Neural cell (in vitro differentiated cells): Measurements from ENCODE around the gene SHISA7. TPM values are rescaled to one million over a fixed set of nuclear protein-coding genes. Genes with fewer than 3 reads are reported as not detected.

Experiments
- H2AFZ ChIP-seq: fragments of 200-600, 300-800 bp; sonication (generic), shearing (Covaris generic); 2 replicates; pipeline ENCODE4 v1.6.0; 2014; ENCODE audit warnings: low read depth, mild to moderate bottlenecking, antibody characterized with exemption, low read length, moderate library complexity
- H3F3A ChIP-seq: fragments of 200-600 bp; shearing (Covaris generic); 2 replicates; pipeline ENCODE4 v1.6.1; 2016; ENCODE audit warnings: mild to moderate bottlenecking, moderate library complexity, mixed read lengths, antibody characterized with exemption, low read length; ENCODE audit not compliant: insufficient read depth, poor library complexity, severe bottlenecking
- H3K27ac ChIP-seq: fragments of 200-600, 300-800 bp; sonication (generic), shearing (Covaris generic); 2 replicates; pipeline ENCODE4 v1.5.1; 2014; ENCODE audit warnings: mild to moderate bottlenecking, low read length, moderate library complexity
- H3K27me3 ChIP-seq: fragments of 300-800, 200-600 bp; sonication (generic), shearing (Covaris generic); 2 replicates; pipeline ENCODE4 v1.6.0; 2014; ENCODE audit warnings: mild to moderate bottlenecking, low read depth, low read length, moderate library complexity; ENCODE audit not compliant: insufficient read depth
- H3K36me3 ChIP-seq: fragments of 300-800, 200-600 bp; sonication (generic), shearing (Covaris generic); 2 replicates; pipeline ENCODE4 v1.5.1; 2014; ENCODE audit warnings: mild to moderate bottlenecking, antibody characterized with exemption, low read length, moderate library complexity; ENCODE audit not compliant: insufficient read depth
- H3K4me2 ChIP-seq: fragments of 300-800, 200-600 bp; sonication (generic), shearing (Covaris generic); 2 replicates; pipeline ENCODE4 v1.6.0; 2014; ENCODE audit warnings: mild to moderate bottlenecking, low read length
- H3K4me3 ChIP-seq: fragments of 300-800, 200-600 bp; sonication (generic), shearing (Covaris generic); 2 replicates; pipeline ENCODE4 v1.5.1; 2014; ENCODE audit warnings: mild to moderate bottlenecking, low read length, moderate library complexity
- H3K79me2 ChIP-seq: fragments of 200-600 bp; shearing (Covaris generic); replicated peaks from 2 replicates; pipeline ENCODE4 v1.6.0; 2014; ENCODE audit warnings: mild to moderate bottlenecking, low read length, moderate library complexity; ENCODE audit not compliant: insufficient read depth
- H3K9ac ChIP-seq: fragments of 300-800, 200-600 bp; sonication (generic), shearing (Covaris generic); 2 replicates; pipeline ENCODE4 v1.6.1; 2016; ENCODE audit warnings: mild to moderate bottlenecking, low read length, mixed read lengths
- H3K9me2 ChIP-seq: fragments of 200-600 bp; shearing (Covaris generic); 2 replicates; pipeline ENCODE4 v1.6.1; 2016; ENCODE audit warnings: mild to moderate bottlenecking, low read length, mixed read lengths; ENCODE audit not compliant: insufficient read depth
- H3K9me3 ChIP-seq: fragments of 200-600, 300-800 bp; sonication (generic), shearing (Covaris generic); 2 replicates; pipeline ENCODE4 v1.6.1; 2016; ENCODE audit warnings: mild to moderate bottlenecking, mixed run types, low read length, moderate library complexity, mixed read lengths
- H4K20me1 ChIP-seq: fragments of 200-600 bp; shearing (Covaris generic); 2 replicates; pipeline ENCODE4 v1.6.1; 2016; ENCODE audit warnings: mild to moderate bottlenecking, mixed run types; ENCODE audit not compliant: insufficient read depth
- EP300 ChIP-seq: fragments of 450-650 bp; conservative IDR thresholded peaks from 2 replicates; pipeline ENCODE4 v1.6.1; 2014; ENCODE audit warnings: antibody characterized with exemption, mild to moderate bottlenecking, moderate library complexity; ENCODE audit not compliant: poor library complexity, severe bottlenecking
- EZH2 ChIP-seq: fragments of 200-600, 300-800 bp; shearing (Covaris generic), sonication (generic); IDR thresholded peaks from 2 replicates; pipeline ENCODE4 v1.6.1; 2014; ENCODE audit warnings: antibody characterized with exemption, low read length, borderline replicate concordance, mild to moderate bottlenecking; ENCODE audit not compliant: insufficient read depth, poor library complexity, severe bottlenecking
- MXI1 ChIP-seq: fragments of 450-650 bp; conservative IDR thresholded peaks from 2 replicates; pipeline ENCODE4 v1.6.1; 2014; ENCODE audit warnings: antibody characterized with exemption, mild to moderate bottlenecking; ENCODE audit not compliant: poor library complexity, severe bottlenecking
- POLR2AphosphoS5 ChIP-seq: IDR thresholded peaks from 2 replicates; pipeline ENCODE4 v1.6.1; 2012
- RAD21 ChIP-seq: fragments of 450-650 bp; conservative IDR thresholded peaks from 2 replicates; pipeline ENCODE4 v1.6.1; 2014; ENCODE audit warnings: antibody characterized with exemption, mild to moderate bottlenecking, moderate library complexity
- SMC3 ChIP-seq: fragments of 450-650 bp; conservative IDR thresholded peaks from 2 replicates; pipeline ENCODE4 v1.6.1; 2014; ENCODE audit warnings: antibody characterized with exemption, mild to moderate bottlenecking, moderate library complexity; ENCODE audit not compliant: poor library complexity
- TAF1 ChIP-seq: IDR thresholded peaks from 2 replicates; pipeline ENCODE4 v1.6.1; 2012; ENCODE audit warnings: low read depth
- polyA plus RNA-seq: library from polyadenylated mRNA; depleted of rRNA; stranded (reverse); fragments of >200 nt; gene quantifications from 2 replicates; pipeline ENCODE4 v1.2.3, GENCODE V29; 2014
- TF ChIP-seq, protein P1 (sequence below): IDR thresholded peaks from 2 replicates; pipeline ENCODE4 v1.6.1; 2012; ENCODE audit warnings: borderline replicate concordance
- TF ChIP-seq, protein P2 (sequence below): fragments of 450-650 bp; IDR thresholded peaks from 2 replicates; pipeline ENCODE4 v1.5.1; 2014; ENCODE audit warnings: antibody characterized with exemption, mild to moderate bottlenecking, moderate library complexity; ENCODE audit not compliant: poor library complexity, severe bottlenecking

The SHISA7 gene
- polyA plus RNA-seq, 1 donor from 2014 or later: 4.5 TPM

DNA sequence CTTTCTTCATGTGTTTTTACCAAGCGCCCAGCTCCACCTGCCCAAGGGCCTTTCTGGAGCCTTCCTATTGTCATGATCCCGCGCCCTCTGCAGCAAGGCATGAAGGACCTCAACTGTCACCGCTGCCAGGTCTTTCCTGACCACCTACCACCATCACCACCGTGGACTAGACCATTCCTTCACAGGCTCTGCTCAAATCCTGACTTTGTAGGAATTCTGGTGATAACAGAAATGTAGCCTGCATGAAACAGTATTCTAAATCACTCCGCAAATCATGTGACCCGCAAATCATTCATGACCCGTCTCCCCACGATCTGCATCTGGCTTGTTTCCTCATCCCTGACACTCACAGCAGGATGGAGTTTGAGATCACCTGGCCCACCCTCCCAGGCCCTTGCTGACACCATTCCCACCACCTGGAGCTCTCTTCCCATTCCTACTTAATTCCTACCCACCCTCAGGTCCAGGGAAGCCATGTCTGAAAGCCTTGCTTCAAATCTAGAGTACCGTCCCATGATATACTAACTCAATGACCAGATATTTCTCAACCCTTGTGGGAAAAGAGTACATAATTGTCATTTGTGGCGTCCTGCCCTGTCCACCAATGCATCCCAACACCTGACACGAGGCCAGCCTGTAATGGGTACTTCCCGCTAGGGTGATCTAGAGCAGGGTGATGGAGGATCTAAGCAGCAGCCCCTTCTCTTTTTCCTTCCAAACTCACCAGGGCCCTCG is 36.8 kb downstream of the SHISA7 start:
- Histone ChIP-seq H4K20me1 (no peaks in the 10 kb centered on the region), H3K36me3 (no peaks in the 10 kb centered on the region), H3K4me3 (peak overlapping the region; percentile 90), H3F3A (peaks cover 4% of the 10 kb centered on the region), H3K27ac (no peak overlapping the region), H3K9me3 (no peaks in the 10 kb centered on the region), H3K9me2 (no peaks in the 10 kb centered on the region), H3K4me2 (peak overlapping the region; percentile 62), H3K9ac (peak overlapping the region; percentile 91), H2AFZ (no peak overlapping the region), H3K79me2 (peaks cover 21% of the 10 kb centered on the region), H3K27me3 (no peaks in the 10 kb centered on the region)
- TF ChIP-seq MXI1 (no peak), RAD21 (no peak), POLR2AphosphoS5 (no peak), EZH2 (no peak), TAF1 (no peak), EP300 (no peak), SMC3 (no peak)
- TF ChIP-seq, protein P1, sequence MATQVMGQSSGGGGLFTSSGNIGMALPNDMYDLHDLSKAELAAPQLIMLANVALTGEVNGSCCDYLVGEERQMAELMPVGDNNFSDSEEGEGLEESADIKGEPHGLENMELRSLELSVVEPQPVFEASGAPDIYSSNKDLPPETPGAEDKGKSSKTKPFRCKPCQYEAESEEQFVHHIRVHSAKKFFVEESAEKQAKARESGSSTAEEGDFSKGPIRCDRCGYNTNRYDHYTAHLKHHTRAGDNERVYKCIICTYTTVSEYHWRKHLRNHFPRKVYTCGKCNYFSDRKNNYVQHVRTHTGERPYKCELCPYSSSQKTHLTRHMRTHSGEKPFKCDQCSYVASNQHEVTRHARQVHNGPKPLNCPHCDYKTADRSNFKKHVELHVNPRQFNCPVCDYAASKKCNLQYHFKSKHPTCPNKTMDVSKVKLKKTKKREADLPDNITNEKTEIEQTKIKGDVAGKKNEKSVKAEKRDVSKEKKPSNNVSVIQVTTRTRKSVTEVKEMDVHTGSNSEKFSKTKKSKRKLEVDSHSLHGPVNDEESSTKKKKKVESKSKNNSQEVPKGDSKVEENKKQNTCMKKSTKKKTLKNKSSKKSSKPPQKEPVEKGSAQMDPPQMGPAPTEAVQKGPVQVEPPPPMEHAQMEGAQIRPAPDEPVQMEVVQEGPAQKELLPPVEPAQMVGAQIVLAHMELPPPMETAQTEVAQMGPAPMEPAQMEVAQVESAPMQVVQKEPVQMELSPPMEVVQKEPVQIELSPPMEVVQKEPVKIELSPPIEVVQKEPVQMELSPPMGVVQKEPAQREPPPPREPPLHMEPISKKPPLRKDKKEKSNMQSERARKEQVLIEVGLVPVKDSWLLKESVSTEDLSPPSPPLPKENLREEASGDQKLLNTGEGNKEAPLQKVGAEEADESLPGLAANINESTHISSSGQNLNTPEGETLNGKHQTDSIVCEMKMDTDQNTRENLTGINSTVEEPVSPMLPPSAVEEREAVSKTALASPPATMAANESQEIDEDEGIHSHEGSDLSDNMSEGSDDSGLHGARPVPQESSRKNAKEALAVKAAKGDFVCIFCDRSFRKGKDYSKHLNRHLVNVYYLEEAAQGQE: no peak
- TF ChIP-seq, protein P2, sequence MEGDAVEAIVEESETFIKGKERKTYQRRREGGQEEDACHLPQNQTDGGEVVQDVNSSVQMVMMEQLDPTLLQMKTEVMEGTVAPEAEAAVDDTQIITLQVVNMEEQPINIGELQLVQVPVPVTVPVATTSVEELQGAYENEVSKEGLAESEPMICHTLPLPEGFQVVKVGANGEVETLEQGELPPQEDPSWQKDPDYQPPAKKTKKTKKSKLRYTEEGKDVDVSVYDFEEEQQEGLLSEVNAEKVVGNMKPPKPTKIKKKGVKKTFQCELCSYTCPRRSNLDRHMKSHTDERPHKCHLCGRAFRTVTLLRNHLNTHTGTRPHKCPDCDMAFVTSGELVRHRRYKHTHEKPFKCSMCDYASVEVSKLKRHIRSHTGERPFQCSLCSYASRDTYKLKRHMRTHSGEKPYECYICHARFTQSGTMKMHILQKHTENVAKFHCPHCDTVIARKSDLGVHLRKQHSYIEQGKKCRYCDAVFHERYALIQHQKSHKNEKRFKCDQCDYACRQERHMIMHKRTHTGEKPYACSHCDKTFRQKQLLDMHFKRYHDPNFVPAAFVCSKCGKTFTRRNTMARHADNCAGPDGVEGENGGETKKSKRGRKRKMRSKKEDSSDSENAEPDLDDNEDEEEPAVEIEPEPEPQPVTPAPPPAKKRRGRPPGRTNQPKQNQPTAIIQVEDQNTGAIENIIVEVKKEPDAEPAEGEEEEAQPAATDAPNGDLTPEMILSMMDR: no peak

DNA sequence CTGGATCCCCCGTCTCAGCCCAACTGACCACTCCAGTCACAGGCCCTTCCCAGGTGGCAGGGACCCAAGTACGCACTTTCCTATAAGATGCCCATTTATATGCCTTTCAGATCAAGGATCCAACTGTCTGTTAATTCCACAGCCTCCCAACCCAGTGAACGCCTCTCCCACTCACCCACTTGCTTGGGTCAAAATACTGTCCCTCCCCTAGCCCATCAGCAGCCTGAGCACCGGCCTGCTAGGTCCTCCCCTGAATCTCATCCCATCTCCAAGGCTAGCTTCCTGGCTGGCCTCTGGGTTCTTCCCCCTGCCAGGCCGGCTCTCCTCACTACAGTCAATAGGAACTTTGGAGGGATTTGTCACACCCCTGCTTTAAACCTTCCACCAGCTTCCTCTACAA is 37.5 kb downstream of the SHISA7 start:
- H3K79me2 ChIP-seq: peaks cover 21% of the 10 kb centered on the region
- no peak for TF ChIP-seq MXI1
- no peak for TF ChIP-seq POLR2AphosphoS5
- no peak for TF ChIP-seq RAD21
- TF ChIP-seq, protein P2: no peak
- no peak for TF ChIP-seq EZH2
- no peaks in the 10 kb centered on the region for H3K27me3 ChIP-seq
- H2AFZ ChIP-seq: no peak overlapping the region
- H3K4me2 ChIP-seq: no peak overlapping the region
- H3K27ac ChIP-seq: no peak overlapping the region
- no peak overlapping the region for H3K9ac ChIP-seq
- H3F3A ChIP-seq: peaks cover 4% of the 10 kb centered on the region
- no peaks in the 10 kb centered on the region for H3K9me3 ChIP-seq
- no peaks in the 10 kb centered on the region for H3K9me2 ChIP-seq
- H3K36me3 ChIP-seq: no peaks in the 10 kb centered on the region
- H4K20me1 ChIP-seq: no peaks in the 10 kb centered on the region
- peak overlapping the region; percentile 90 for H3K4me3 ChIP-seq
